ENCODE measurements around the gene SMIM23.
A peak's percentile ranks its signal among the peaks of the same experiment; 100 is the strongest.

The SMIM23 gene

GRCh38 chr5:171801839-171802238 lies 16.2 kb downstream of the SMIM23 start:
- peaks cover 12% of the 10 kb centered on the region for H3K27me3 ChIP-seq (ENCODE audit: insufficient read depth, low read length)
- H3K4me1 ChIP-seq (ENCODE audit: insufficient read depth, low read length), result peaks cover 5% of the 10 kb centered on the region
- no peak overlapping the region for H3K4me3 ChIP-seq (ENCODE audit: low read length)
- no peaks in the 10 kb centered on the region for H3K36me3 ChIP-seq (ENCODE audit: insufficient read depth, low read depth, low read length)
- H3K27ac ChIP-seq (ENCODE audit: low read length), result no peak overlapping the region
- H3K9me3 ChIP-seq (ENCODE audit: insufficient read depth, low read depth, low read length), result no peaks in the 10 kb centered on the region
- H3K9ac ChIP-seq (ENCODE audit: low read depth, low read length), result no peak overlapping the region

GRCh38 chr5:171805746-171806145 lies 20.1 kb downstream of the SMIM23 start:
- Histone ChIP-seq H3K9ac (ENCODE audit: low read depth, low read length) (no peak overlapping the region), H3K9me3 (ENCODE audit: insufficient read depth, low read depth, low read length) (no peaks in the 10 kb centered on the region), H3K36me3 (ENCODE audit: insufficient read depth, low read depth, low read length) (no peaks in the 10 kb centered on the region), H3K4me3 (ENCODE audit: low read length) (no peak overlapping the region), H3K27me3 (ENCODE audit: insufficient read depth, low read length) (peaks cover 23% of the 10 kb centered on the region), H3K27ac (ENCODE audit: low read length) (no peak overlapping the region), H3K4me1 (ENCODE audit: insufficient read depth, low read length) (peaks cover 11% of the 10 kb centered on the region)

GRCh38 chr5:171806976-171807747 lies 21.5 kb downstream of the SMIM23 start:
- no peaks in the 10 kb centered on the region for H3K36me3 ChIP-seq (ENCODE audit: insufficient read depth, low read depth, low read length)
- no peak overlapping the region for H3K27ac ChIP-seq (ENCODE audit: low read length)
- peaks cover 23% of the 10 kb centered on the region for H3K27me3 ChIP-seq (ENCODE audit: insufficient read depth, low read length)
- H3K4me1 ChIP-seq (ENCODE audit: insufficient read depth, low read length), result peaks cover 11% of the 10 kb centered on the region
- H3K4me3 ChIP-seq (ENCODE audit: low read length), result peak overlapping the region; percentile 27; the same call in 1 of the 2 replicates
- H3K9ac ChIP-seq (ENCODE audit: low read depth, low read length), result no peak overlapping the region
- H3K9me3 ChIP-seq (ENCODE audit: insufficient read depth, low read depth, low read length), result no peaks in the 10 kb centered on the region

GRCh38 chr5:171808453-171808852 lies 22.8 kb downstream of the SMIM23 start:
- Histone ChIP-seq H3K4me3 (ENCODE audit: low read length) (no peak overlapping the region), H3K36me3 (ENCODE audit: insufficient read depth, low read depth, low read length) (no peaks in the 10 kb centered on the region), H3K9me3 (ENCODE audit: insufficient read depth, low read depth, low read length) (no peaks in the 10 kb centered on the region), H3K4me1 (ENCODE audit: insufficient read depth, low read length) (peaks cover 11% of the 10 kb centered on the region), H3K27me3 (ENCODE audit: insufficient read depth, low read length) (peaks cover 23% of the 10 kb centered on the region), H3K9ac (ENCODE audit: low read depth, low read length) (no peak overlapping the region), H3K27ac (ENCODE audit: low read length) (no peak overlapping the region)

GRCh38 chr5:171808951-171809350 lies 23.3 kb downstream of the SMIM23 start:
- Histone ChIP-seq H3K27me3 (ENCODE audit: insufficient read depth, low read length) (peaks cover 23% of the 10 kb centered on the region), H3K4me3 (ENCODE audit: low read length) (no peak overlapping the region)

GRCh38 chr5:171810227-171810626 lies 24.6 kb downstream of the SMIM23 start:
- Histone ChIP-seq H3K4me1 (ENCODE audit: insufficient read depth, low read length) (peaks cover 11% of the 10 kb centered on the region), H3K36me3 (ENCODE audit: insufficient read depth, low read depth, low read length) (no peaks in the 10 kb centered on the region), H3K27me3 (ENCODE audit: insufficient read depth, low read length) (peaks cover 23% of the 10 kb centered on the region), H3K9me3 (ENCODE audit: insufficient read depth, low read depth, low read length) (no peaks in the 10 kb centered on the region), H3K27ac (ENCODE audit: low read length) (no peak overlapping the region), H3K9ac (ENCODE audit: low read depth, low read length) (no peak overlapping the region), H3K4me3 (ENCODE audit: low read length) (no peak overlapping the region)

More at GRCh38 chr5:171808951-171809350, 23.3 kb downstream of the SMIM23 start:
- no peaks in the 10 kb centered on the region for H3K36me3 ChIP-seq (ENCODE audit: insufficient read depth, low read depth, low read length)
- H3K27ac ChIP-seq (ENCODE audit: low read length), result no peak overlapping the region
- H3K9me3 ChIP-seq (ENCODE audit: insufficient read depth, low read depth, low read length), result no peaks in the 10 kb centered on the region
- no peak overlapping the region for H3K9ac ChIP-seq (ENCODE audit: low read depth, low read length)
- peaks cover 11% of the 10 kb centered on the region for H3K4me1 ChIP-seq (ENCODE audit: insufficient read depth, low read length)

- Histone ChIP-seq H3K36me3 (ENCODE audit: insufficient read depth, low read depth, low read length) (no peaks in the 10 kb centered on the region), H3K27ac (ENCODE audit: low read length) (no peak overlapping the region), H3K27me3 (ENCODE audit: insufficient read depth, low read length) (no peaks in the 10 kb centered on the region; the same call in 1 of the 2 replicates), H3K4me1 (ENCODE audit: insufficient read depth, low read length) (no peaks in the 10 kb centered on the region), H3K4me3 (ENCODE audit: low read length) (no peak overlapping the region), H3K9me3 (ENCODE audit: insufficient read depth, low read depth, low read length) (no peaks in the 10 kb centered on the region), H3K9ac (ENCODE audit: low read depth, low read length) (no peak overlapping the region)
Observed at GRCh38 chr5:171813270-171813669, 27.7 kb downstream of the SMIM23 start.

GRCh38 chr5:171813813-171814490 lies 28.3 kb downstream of the SMIM23 start:
- no peak overlapping the region for H3K4me3 ChIP-seq (ENCODE audit: low read length)
- no peak overlapping the region for H3K9ac ChIP-seq (ENCODE audit: low read depth, low read length)
- H3K4me1 ChIP-seq (ENCODE audit: insufficient read depth, low read length), result no peaks in the 10 kb centered on the region

GRCh38 chr5:171816666-171817065 lies 31.0 kb downstream of the SMIM23 start:
- H3K27me3 ChIP-seq (ENCODE audit: insufficient read depth, low read length), result no peaks in the 10 kb centered on the region

More at GRCh38 chr5:171813813-171814490, 28.3 kb downstream of the SMIM23 start:
- Histone ChIP-seq H3K27me3 (ENCODE audit: insufficient read depth, low read length) (no peaks in the 10 kb centered on the region), H3K36me3 (ENCODE audit: insufficient read depth, low read depth, low read length) (no peaks in the 10 kb centered on the region), H3K27ac (ENCODE audit: low read length) (no peak overlapping the region), H3K9me3 (ENCODE audit: insufficient read depth, low read depth, low read length) (no peaks in the 10 kb centered on the region)

GRCh38 chr5:171820561-171820960 lies 34.9 kb downstream of the SMIM23 start:
- no peaks in the 10 kb centered on the region for H3K4me1 ChIP-seq (ENCODE audit: insufficient read depth, low read length)
- H3K27me3 ChIP-seq (ENCODE audit: insufficient read depth, low read length), result no peaks in the 10 kb centered on the region
- no peak overlapping the region for H3K9ac ChIP-seq (ENCODE audit: low read depth, low read length)
- H3K27ac ChIP-seq (ENCODE audit: low read length), result no peak overlapping the region
- H3K4me3 ChIP-seq (ENCODE audit: low read length), result no peak overlapping the region
- no peaks in the 10 kb centered on the region for H3K36me3 ChIP-seq (ENCODE audit: insufficient read depth, low read depth, low read length)
- H3K9me3 ChIP-seq (ENCODE audit: insufficient read depth, low read depth, low read length), result no peaks in the 10 kb centered on the region

More at GRCh38 chr5:171816666-171817065, 31.0 kb downstream of the SMIM23 start:
- Histone ChIP-seq H3K9me3 (ENCODE audit: insufficient read depth, low read depth, low read length) (no peaks in the 10 kb centered on the region), H3K27ac (ENCODE audit: low read length) (no peak overlapping the region), H3K4me1 (ENCODE audit: insufficient read depth, low read length) (no peaks in the 10 kb centered on the region), H3K9ac (ENCODE audit: low read depth, low read length) (no peak overlapping the region), H3K4me3 (ENCODE audit: low read length) (no peak overlapping the region), H3K36me3 (ENCODE audit: insufficient read depth, low read depth, low read length) (no peaks in the 10 kb centered on the region)

GRCh38 chr5:171821286-171821685 lies 35.7 kb downstream of the SMIM23 start:
- Histone ChIP-seq H3K9ac (ENCODE audit: low read depth, low read length) (no peak overlapping the region), H3K4me3 (ENCODE audit: low read length) (no peak overlapping the region), H3K27me3 (ENCODE audit: insufficient read depth, low read length) (no peaks in the 10 kb centered on the region), H3K4me1 (ENCODE audit: insufficient read depth, low read length) (no peaks in the 10 kb centered on the region), H3K36me3 (ENCODE audit: insufficient read depth, low read depth, low read length) (no peaks in the 10 kb centered on the region), H3K9me3 (ENCODE audit: insufficient read depth, low read depth, low read length) (no peaks in the 10 kb centered on the region), H3K27ac (ENCODE audit: low read length) (no peak overlapping the region)

- Histone ChIP-seq H3K4me1 (ENCODE audit: insufficient read depth, low read length) (no peaks in the 10 kb centered on the region), H3K36me3 (ENCODE audit: insufficient read depth, low read depth, low read length) (no peaks in the 10 kb centered on the region), H3K4me3 (ENCODE audit: low read length) (no peak overlapping the region), H3K27ac (ENCODE audit: low read length) (no peak overlapping the region), H3K9ac (ENCODE audit: low read depth, low read length) (no peak overlapping the region), H3K27me3 (ENCODE audit: insufficient read depth, low read length) (no peaks in the 10 kb centered on the region), H3K9me3 (ENCODE audit: insufficient read depth, low read depth, low read length) (no peaks in the 10 kb centered on the region)
Observed at GRCh38 chr5:171823269-171823668, 37.7 kb downstream of the SMIM23 start.

Measured in iPS-20b (cell line).